A375 (cell line): Measurements from ENCODE around the gene BLTP2. TPM values are rescaled to one million over a fixed set of nuclear protein-coding genes. Genes with fewer than 3 reads are reported as not detected.

Experiments
- total RNA-seq: library from RNA; depleted of rRNA; stranded (reverse); fragments of >200 nt; shearing (Covaris generic); gene quantifications from 2 replicates; pipeline ENCODE4 v1.2.3, GENCODE V29; 2014; rRNA removed

Gene BLTP2
- total RNA-seq, result 114 and 124 TPM in 2 replicates

DNA sequence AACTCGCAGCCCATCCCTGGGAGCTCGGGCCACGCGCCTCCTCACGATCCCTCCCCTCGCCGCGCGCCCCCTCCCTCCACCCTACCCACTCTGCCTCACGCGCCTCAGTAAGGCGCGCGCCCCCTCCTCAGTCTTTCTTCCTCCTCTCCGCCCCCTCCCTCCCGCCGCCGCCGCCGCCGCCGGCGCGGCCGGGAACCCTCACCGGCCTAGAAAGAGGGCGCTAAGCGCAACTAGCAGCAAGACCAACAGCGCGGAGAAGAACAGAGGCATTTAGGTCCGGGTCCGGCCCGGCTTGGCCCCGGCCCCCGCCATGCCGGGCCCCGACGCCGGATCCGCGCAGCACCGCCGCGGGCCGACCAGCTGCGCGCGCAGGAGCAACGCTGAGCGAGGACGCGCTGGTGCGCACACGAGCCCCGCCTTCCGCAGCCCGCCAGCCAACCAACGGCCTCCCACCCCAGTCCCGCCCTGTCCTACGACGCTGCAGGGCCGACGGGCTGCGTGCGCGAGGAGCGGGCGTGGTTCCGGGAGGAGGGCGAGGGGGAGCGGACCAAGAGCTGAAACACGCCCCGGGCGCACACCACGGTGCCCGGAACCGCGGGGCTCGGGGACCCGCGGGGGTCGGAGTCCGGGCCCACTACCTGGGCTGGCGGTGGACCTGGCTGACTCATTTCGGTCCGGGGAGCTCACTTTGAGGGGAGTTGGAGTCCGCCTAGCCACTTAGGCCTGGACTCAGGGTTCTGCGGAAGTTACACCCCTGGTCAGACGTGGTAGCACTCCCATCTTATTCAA is at the start of gene BLTP2:
Gene BLTP2 (minus strand): TSS at position 372 of the 789 bp plus-strand sequence. CDS start 102 bp downstream, at position 270.

DNA sequence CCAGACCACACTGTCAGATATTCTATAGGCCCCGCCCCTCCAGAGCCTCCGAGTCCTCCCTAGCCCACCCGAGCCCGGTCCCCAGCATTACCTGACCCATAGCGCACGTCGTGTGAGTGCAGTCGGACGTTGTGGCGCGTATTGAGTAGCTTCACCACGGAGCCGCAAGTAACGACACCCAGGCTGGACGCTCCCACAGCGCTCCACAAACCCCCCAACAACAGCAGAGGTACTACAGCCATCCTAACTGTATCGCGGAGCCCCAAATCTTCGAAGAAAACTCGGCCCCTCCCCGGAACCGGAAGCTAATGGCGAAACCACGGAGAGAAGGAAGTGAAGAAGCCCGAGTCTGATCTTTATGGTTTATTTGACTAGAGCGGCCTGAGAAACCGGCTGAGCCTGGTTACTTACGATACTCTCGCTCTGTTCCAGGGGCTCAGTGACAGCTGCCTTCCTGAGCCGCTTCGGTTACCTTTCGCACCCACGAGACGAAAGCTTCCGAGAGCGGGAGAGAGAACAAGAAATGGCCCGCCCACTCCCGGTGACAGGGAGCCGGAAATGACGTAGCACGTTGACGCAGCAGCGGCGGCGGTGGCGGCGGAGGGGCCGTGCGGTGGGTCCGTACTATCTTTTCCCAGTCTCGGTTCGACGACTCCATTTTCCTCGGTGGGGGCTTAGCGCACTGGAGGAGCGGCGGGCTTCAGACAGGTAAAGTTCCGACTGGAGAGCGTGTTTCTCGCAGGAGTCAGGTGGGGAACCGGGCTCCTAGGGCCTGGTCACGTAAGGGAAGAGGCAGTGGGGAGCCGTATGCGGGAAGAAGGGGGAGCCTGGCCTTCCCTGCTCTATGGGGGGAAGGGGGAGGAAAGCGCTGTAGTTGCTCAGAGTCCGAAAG is 16.9 kb upstream of the BLTP2 start, which contains the start of the genes SDF2 and SUPT6H:
Gene SDF2 (minus strand): TSS at position 272 of the 892 bp plus-strand sequence. CDS start 30 bp downstream, at position 242.
Gene SUPT6H (plus strand): TSS at position 571 of the 892 bp plus-strand sequence. CDS start 11,197 bp downstream, outside the sequence.

GRCh38 chr17:28613931-28614381 is 31.0 kb downstream of the BLTP2 start, which contains the start of gene RSKR:
RSKR (minus strand) TSS chr17:28614185; CDS start chr17:28614161, 24 bp downstream.

GRCh38 chr17:28598799-28599310 is 46.1 kb downstream of the BLTP2 start, which contains the start of gene SPAG5:
SPAG5 (minus strand) TSS chr17:28599025; CDS start chr17:28598946, 79 bp downstream.

Other genes with a start within 250 kb of the BLTP2 start
- gene SLC46A1, start 238.9 kb downstream of the BLTP2 start, total RNA-seq, result 6.2 and 9.2 TPM in 2 replicates
- gene SLC13A2, start 171.5 kb downstream of the BLTP2 start, total RNA-seq, result not detected in 2 replicates
- 0.11 TPM in 1 of 2 replicates, not detected in the other for gene FOXN1, start 138.8 kb downstream of the BLTP2 start, total RNA-seq
- gene UNC119, start 92.5 kb downstream of the BLTP2 start, total RNA-seq, result 41.9 and 42.8 TPM in 2 replicates
- 64.5 and 79.7 TPM in 2 replicates for gene PIGS, start 73.6 kb downstream of the BLTP2 start, total RNA-seq
- gene ALDOC, start 68.3 kb downstream of the BLTP2 start, total RNA-seq, result 116 and 133 TPM in 2 replicates
- gene SPAG5, start 46.1 kb downstream of the BLTP2 start, total RNA-seq, result 97.4 and 108 TPM in 2 replicates
- gene RSKR, start 31.0 kb downstream of the BLTP2 start, total RNA-seq, result 6.3 and 7.8 TPM in 2 replicates
- 44.1 and 50.7 TPM in 2 replicates for gene SDF2, start 16.7 kb upstream of the BLTP2 start, total RNA-seq
- gene SUPT6H, start 17.0 kb upstream of the BLTP2 start, total RNA-seq, result 61.7 and 66.9 TPM in 2 replicates
- 7.3 and 10.3 TPM in 2 replicates for gene PROCA1, start 66.7 kb upstream of the BLTP2 start, total RNA-seq
- gene RAB34, start 72.7 kb upstream of the BLTP2 start, total RNA-seq, result 217 and 273 TPM in 2 replicates
- gene RPL23A, start 74.8 kb upstream of the BLTP2 start, total RNA-seq, result 965 and 1,132 TPM in 2 replicates
- 16.1 and 18.9 TPM in 2 replicates for gene TLCD1, start 81.1 kb upstream of the BLTP2 start, total RNA-seq
- 2.7 and 3.1 TPM in 2 replicates for gene NEK8, start 83.6 kb upstream of the BLTP2 start, total RNA-seq
- gene TRAF4, start 98.9 kb upstream of the BLTP2 start, total RNA-seq, result 91.1 and 92.0 TPM in 2 replicates
- 10.9 and 11.8 TPM in 2 replicates for gene FAM222B, start 197.6 kb upstream of the BLTP2 start, total RNA-seq
- 24.2 and 35.3 TPM in 2 replicates for gene ERAL1, start 209.9 kb upstream of the BLTP2 start, total RNA-seq